ENCODE data around the gene LRRTM4. TPM values are rescaled to one million over a fixed set of nuclear protein-coding genes. Genes with fewer than 3 reads are reported as not detected.

LRRTM4 gene
- total and polyA plus RNA-seq, 8 donors, result 0.38 to 3.3 (median 2.0) TPM

- Histone ChIP-seq H3K4me3 (no peak overlapping the region), H3K27me3 (no peaks in the 10 kb centered on the region), H3K4me1 (no peaks in the 10 kb centered on the region), H3K27ac (no peak overlapping the region), H3K9me3 (no peaks in the 10 kb centered on the region), H3K36me3 (no peaks in the 10 kb centered on the region)
- no peak for TF ChIP-seq CTCF (IDR thresholded peaks at IDR 0.05)
- DNase-seq (no peak), ATAC-seq (no peak)
- intact Hi-C loops (cut with DNase I), result no loop called here
Observed at GRCh38 chr2:77519888-77520506, 2.2 kb downstream of the LRRTM4 start.

- ATAC-seq (no peak), DNase-seq (no peak)
- no peak for TF ChIP-seq CTCF (IDR thresholded peaks at IDR 0.05)
- Histone ChIP-seq H3K4me3 (no peak overlapping the region), H3K36me3 (no peaks in the 10 kb centered on the region), H3K4me1 (no peaks in the 10 kb centered on the region), H3K9me3 (no peaks in the 10 kb centered on the region), H3K27me3 (no peaks in the 10 kb centered on the region), H3K27ac (no peak overlapping the region)
- intact Hi-C loops (cut with DNase I), result no loop called here
Observed at GRCh38 chr2:77519164-77519887, 2.9 kb downstream of the LRRTM4 start.

- H3K36me3 ChIP-seq, result no peaks in the 10 kb centered on the region
- ATAC-seq (no peak), DNase-seq (no peak)
- no peaks in the 10 kb centered on the region for H3K4me1 ChIP-seq
- no peaks in the 10 kb centered on the region for H3K27me3 ChIP-seq
- intact Hi-C loops (cut with DNase I), result no loop called here
- no peak overlapping the region for H3K27ac ChIP-seq
- no peak for TF ChIP-seq CTCF (IDR thresholded peaks at IDR 0.05)
- H3K9me3 ChIP-seq, result no peaks in the 10 kb centered on the region
- no peak overlapping the region for H3K4me3 ChIP-seq
Observed at GRCh38 chr2:77518311-77518710, 3.9 kb downstream of the LRRTM4 start.

GRCh38 chr2:77513191-77513590 is 9.0 kb downstream of the LRRTM4 start:
- ATAC-seq, result no peak

More at GRCh38 chr2:77513191-77513590, 9.0 kb downstream of the LRRTM4 start:
- no peak for TF ChIP-seq CTCF (IDR thresholded peaks at IDR 0.05)
- no peak for DNase-seq
- Histone ChIP-seq H3K4me1 (no peaks in the 10 kb centered on the region), H3K9me3 (no peaks in the 10 kb centered on the region), H3K27me3 (no peaks in the 10 kb centered on the region), H3K4me3 (no peak overlapping the region), H3K36me3 (no peaks in the 10 kb centered on the region), H3K27ac (no peak overlapping the region)
- intact Hi-C loops (cut with DNase I), result no loop called here

Data from left lung (tissue), 10 donors.